RWPE2 (cell line): Measurements from ENCODE around the gene EMCN.

Experiments
- ATAC-seq: fragments of 200-7000 bp; cut with Tn5 transposase; 3 replicates; pipeline ENCODE4 v1.9.1; 2021; ENCODE audit warnings: low read depth
- DNase-seq: peaks from one replicate; pipeline ENCODE4 v3.0.0-alpha.2; 2020; ENCODE audit warnings: low spot score
- H3K27ac ChIP-seq: fragments of 450-650 bp; 2 replicates; pipeline ENCODE4 v1.5.1; 2017; ENCODE audit warnings: mild to moderate bottlenecking; ENCODE audit not compliant: poor library complexity, severe bottlenecking
- H3K27me3 ChIP-seq: fragments of 250-450 bp; sonication (Bioruptor Pico); 2 replicates; pipeline ENCODE4 v1.5.1; 2021; ENCODE audit warnings: mild to moderate bottlenecking, moderate library complexity; ENCODE audit not compliant: insufficient read depth, poor library complexity, severe bottlenecking
- H3K36me3 ChIP-seq: fragments of 250-450 bp; sonication (Bioruptor Pico); 2 replicates; pipeline ENCODE4 v1.5.1; 2020; ENCODE audit warnings: low read depth, mild to moderate bottlenecking, moderate library complexity
- H3K4me1 ChIP-seq: fragments of 250-450 bp; sonication (Bioruptor Pico); 2 replicates; pipeline ENCODE4 v1.5.1; 2021; ENCODE audit warnings: mild to moderate bottlenecking, moderate library complexity; ENCODE audit not compliant: insufficient read depth, poor library complexity, severe bottlenecking
- H3K4me3 ChIP-seq: fragments of 250-450 bp; sonication (Bioruptor Pico); 2 replicates; pipeline ENCODE4 v1.5.1; 2021; ENCODE audit warnings: mild to moderate bottlenecking, moderate library complexity; ENCODE audit not compliant: severe bottlenecking
- H3K9me3 ChIP-seq: fragments of 250-450 bp; sonication (Bioruptor Pico); 2 replicates; pipeline ENCODE4 v1.5.1; 2021; ENCODE audit warnings: mild to moderate bottlenecking, moderate library complexity; ENCODE audit not compliant: severe bottlenecking
- CTCF ChIP-seq: fragments of 450-650 bp; IDR thresholded peaks from one replicate; pipeline ENCODE4 v1.5.1; 2017; ENCODE audit warnings: mild to moderate bottlenecking, moderate library complexity; ENCODE audit not compliant: poor library complexity, severe bottlenecking

The EMCN gene

GRCh38 chr4:100509386-100509785, 8.4 kb downstream of the EMCN start:
- DNase-seq (no peak), ATAC-seq (no peak)
- no peak for TF ChIP-seq CTCF
- Histone ChIP-seq H3K4me1 (peaks cover 7% of the 10 kb centered on the region), H3K27ac (no peak overlapping the region), H3K27me3 (no peaks in the 10 kb centered on the region), H3K4me3 (no peak overlapping the region), H3K36me3 (no peaks in the 10 kb centered on the region), H3K9me3 (no peaks in the 10 kb centered on the region)

GRCh38 chr4:100508691-100509090, 9.1 kb downstream of the EMCN start:
- Histone ChIP-seq H3K4me1 (peaks cover 7% of the 10 kb centered on the region), H3K4me3 (no peak overlapping the region), H3K36me3 (no peaks in the 10 kb centered on the region), H3K27me3 (no peaks in the 10 kb centered on the region), H3K9me3 (no peaks in the 10 kb centered on the region), H3K27ac (no peak overlapping the region)
- TF ChIP-seq CTCF: no peak
- ATAC-seq (no peak), DNase-seq (no peak)

GRCh38 chr4:100504086-100504874, 13.5 kb downstream of the EMCN start:
- Histone ChIP-seq H3K4me1 (no peaks in the 10 kb centered on the region), H3K27ac (no peak overlapping the region), H3K36me3 (no peaks in the 10 kb centered on the region), H3K4me3 (no peak overlapping the region), H3K9me3 (no peaks in the 10 kb centered on the region), H3K27me3 (no peaks in the 10 kb centered on the region)
- ATAC-seq (no peak), DNase-seq (no peak)
- no peak for TF ChIP-seq CTCF

GRCh38 chr4:100497791-100498190, 20.0 kb downstream of the EMCN start:
- no peak for ATAC-seq
- H3K4me3 ChIP-seq: no peak overlapping the region
- peaks cover 2% of the 10 kb centered on the region for H3K9me3 ChIP-seq
- no peaks in the 10 kb centered on the region for H3K36me3 ChIP-seq
- no peak overlapping the region for H3K27ac ChIP-seq
- H3K4me1 ChIP-seq: no peaks in the 10 kb centered on the region
- DNase-seq: no peak
- TF ChIP-seq CTCF: no peak
- no peaks in the 10 kb centered on the region for H3K27me3 ChIP-seq

- DNase-seq (no peak), ATAC-seq (no peak)
- H3K4me3 ChIP-seq: no peak overlapping the region
- H3K9me3 ChIP-seq: peaks cover 2% of the 10 kb centered on the region
- H3K27me3 ChIP-seq: no peaks in the 10 kb centered on the region
- H3K27ac ChIP-seq: no peak overlapping the region
- H3K4me1 ChIP-seq: no peaks in the 10 kb centered on the region
- TF ChIP-seq CTCF: no peak
- H3K36me3 ChIP-seq: no peaks in the 10 kb centered on the region
Observed at GRCh38 chr4:100495074-100495473, 22.7 kb downstream of the EMCN start.
